ENCODE measurements around the gene PLEKHA4.

DNA sequence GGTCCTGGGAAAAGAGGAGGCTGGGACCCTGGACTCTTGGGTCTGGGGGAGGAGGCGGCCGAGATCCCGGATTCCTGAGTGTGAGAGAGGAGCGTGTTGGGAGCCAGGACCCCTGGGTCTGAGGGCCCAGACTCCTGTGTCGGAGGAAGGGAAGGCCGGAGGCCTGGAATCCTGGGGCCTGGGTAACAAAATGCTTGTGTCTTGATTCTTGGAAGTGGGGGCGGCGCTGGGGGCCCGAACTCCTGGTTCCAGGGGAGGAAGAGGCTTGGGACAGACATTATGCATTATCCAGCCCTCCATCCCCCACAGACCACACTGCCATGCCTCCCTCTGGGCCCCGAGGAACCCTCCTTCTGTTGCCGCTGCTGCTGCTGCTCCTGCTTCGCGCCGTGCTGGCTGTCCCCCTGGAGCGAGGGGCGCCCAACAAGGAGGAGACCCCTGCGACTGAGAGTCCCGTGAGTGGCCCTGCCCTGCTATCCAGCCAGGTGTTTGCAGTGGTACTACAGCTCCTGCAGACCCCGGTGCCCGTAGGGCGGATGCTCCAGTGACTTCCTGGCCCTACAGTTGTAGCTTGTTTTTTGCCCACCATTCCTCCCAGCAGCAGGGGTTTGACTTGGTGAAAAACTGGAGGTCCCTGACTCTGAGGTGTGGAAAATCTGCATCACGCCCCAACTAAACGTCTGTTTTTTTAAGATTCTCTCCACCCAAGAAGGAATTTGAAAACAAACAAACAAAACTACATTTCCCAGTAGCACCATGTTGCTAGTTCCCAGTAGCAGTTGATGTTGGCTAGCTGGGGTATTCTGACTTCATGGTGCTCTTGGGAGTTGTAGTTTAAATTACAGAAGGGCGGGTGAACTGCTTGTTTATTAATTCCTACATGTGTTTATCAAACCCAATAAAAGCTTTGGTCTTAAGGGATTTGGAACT is 32.3 kb upstream of the PLEKHA4 start:
- TF ChIP-seq, protein P1, sequence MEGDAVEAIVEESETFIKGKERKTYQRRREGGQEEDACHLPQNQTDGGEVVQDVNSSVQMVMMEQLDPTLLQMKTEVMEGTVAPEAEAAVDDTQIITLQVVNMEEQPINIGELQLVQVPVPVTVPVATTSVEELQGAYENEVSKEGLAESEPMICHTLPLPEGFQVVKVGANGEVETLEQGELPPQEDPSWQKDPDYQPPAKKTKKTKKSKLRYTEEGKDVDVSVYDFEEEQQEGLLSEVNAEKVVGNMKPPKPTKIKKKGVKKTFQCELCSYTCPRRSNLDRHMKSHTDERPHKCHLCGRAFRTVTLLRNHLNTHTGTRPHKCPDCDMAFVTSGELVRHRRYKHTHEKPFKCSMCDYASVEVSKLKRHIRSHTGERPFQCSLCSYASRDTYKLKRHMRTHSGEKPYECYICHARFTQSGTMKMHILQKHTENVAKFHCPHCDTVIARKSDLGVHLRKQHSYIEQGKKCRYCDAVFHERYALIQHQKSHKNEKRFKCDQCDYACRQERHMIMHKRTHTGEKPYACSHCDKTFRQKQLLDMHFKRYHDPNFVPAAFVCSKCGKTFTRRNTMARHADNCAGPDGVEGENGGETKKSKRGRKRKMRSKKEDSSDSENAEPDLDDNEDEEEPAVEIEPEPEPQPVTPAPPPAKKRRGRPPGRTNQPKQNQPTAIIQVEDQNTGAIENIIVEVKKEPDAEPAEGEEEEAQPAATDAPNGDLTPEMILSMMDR (IDR thresholded peaks at IDR 0.05), result no peak
- no peak for TF ChIP-seq POLR2A (IDR thresholded peaks at IDR 0.05)

Measured in tibial nerve (tissue), 3 donors.